H4 (cell line): ENCODE data around the gene SH3D19. TPM values are rescaled to one million over a fixed set of nuclear protein-coding genes. Genes with fewer than 3 reads are reported as not detected.
"Not testable (repeated sequence)": the region's sequence is repeated elsewhere in the genome, so short reads cannot be mapped to it uniquely, and the experiment has no call there.

Experiments
- DNase-seq: peaks from one replicate; pipeline ENCODE4 v3.0.0-alpha.2; 2015; ENCODE audit warnings: low spot score
- total RNA-seq: library from RNA; depleted of rRNA; stranded (reverse); fragments of >200 nt; shearing (Covaris generic); gene quantifications from 2 replicates; pipeline ENCODE4 v1.2.3, GENCODE V29; 2014

SH3D19 gene
- total RNA-seq, 1 experiment from 2014 or later: 8.6 TPM

- no peak for DNase-seq
These were observed 57.4 kb downstream of the SH3D19 start for GRCh38 chr4:151267822-151268535.

GRCh38 chr4:151267104-151267503 lies 58.3 kb downstream of the SH3D19 start:
- DNase-seq: no peak

- DNase-seq: no peak
These were observed 58.9 kb downstream of the SH3D19 start for GRCh38 chr4:151266497-151266896.

- no peak for DNase-seq
These were observed 62.0 kb downstream of the SH3D19 start for GRCh38 chr4:151263455-151263854.

- DNase-seq: no peak
These were observed 64.9 kb downstream of the SH3D19 start for GRCh38 chr4:151260526-151260925.

GRCh38 chr4:151259752-151260151 lies 65.7 kb downstream of the SH3D19 start:
- DNase-seq: no peak

- DNase-seq: no peak
These were observed 67.7 kb downstream of the SH3D19 start for GRCh38 chr4:151257704-151258103.

GRCh38 chr4:151256134-151256533 lies 69.3 kb downstream of the SH3D19 start:
- no peak for DNase-seq

GRCh38 chr4:151255680-151256079 lies 69.7 kb downstream of the SH3D19 start:
- DNase-seq: not testable (repeated sequence)

GRCh38 chr4:151255226-151255625 lies 70.2 kb downstream of the SH3D19 start:
- DNase-seq: not testable (repeated sequence)

GRCh38 chr4:151251603-151252304 lies 73.7 kb downstream of the SH3D19 start:
- DNase-seq: no peak

GRCh38 chr4:151250706-151251105 lies 74.7 kb downstream of the SH3D19 start:
- no peak for DNase-seq

- no peak for DNase-seq
These were observed 76.9 kb downstream of the SH3D19 start for GRCh38 chr4:151248519-151248918.

- no peak for DNase-seq
These were observed 78.0 kb downstream of the SH3D19 start for GRCh38 chr4:151247395-151247794.

- DNase-seq: no peak
These were observed 78.7 kb downstream of the SH3D19 start for GRCh38 chr4:151246742-151247141.

GRCh38 chr4:151242305-151242704 lies 83.1 kb downstream of the SH3D19 start:
- no peak for DNase-seq

GRCh38 chr4:151239608-151240007 lies 85.8 kb downstream of the SH3D19 start:
- DNase-seq: no peak

- no peak for DNase-seq
These were observed 86.9 kb downstream of the SH3D19 start for GRCh38 chr4:151238477-151238876.

GRCh38 chr4:151236036-151236435 lies 89.4 kb downstream of the SH3D19 start:
- DNase-seq: no peak

- not testable (repeated sequence) for DNase-seq
These were observed 90.0 kb downstream of the SH3D19 start for GRCh38 chr4:151235373-151235772.

GRCh38 chr4:151233600-151233999 lies 91.8 kb downstream of the SH3D19 start:
- DNase-seq: no peak

GRCh38 chr4:151231915-151232595 lies 93.3 kb downstream of the SH3D19 start:
- DNase-seq: no peak
